ACHN (cell line): ENCODE measurements around the gene ISX.
"Not testable (repeated sequence)": the region's sequence is repeated elsewhere in the genome, so short reads cannot be mapped to it uniquely, and the experiment has no call there.

Experiments used
- DNase-seq: peaks from one replicate; pipeline ENCODE4 v3.0.0-alpha.2; 2015
- in situ Hi-C: cut with HindIII; loops from 2 replicates; pipeline ENCODE4 v1.10.0; 2017; ENCODE audit warnings: low sequenced_read_pairs, low pct_ligation_motif_present, low pct_unique_long_range_greater_than_20kb

ISX gene

GRCh38 chr22:35065796-35066218, at the start of gene ISX:
TSS of gene ISX (plus strand) at chr22:35066158. CDS start at chr22:35067088, 930 bp downstream.
- in situ Hi-C loops = no loop called here
- DNase-seq = no peak

GRCh38 chr22:35016909-35017308, 49.0 kb upstream of the ISX start:
- DNase-seq = no peak
- in situ Hi-C loops = no loop called here

GRCh38 chr22:35018995-35019394, 47.0 kb upstream of the ISX start:
- DNase-seq = no peak
- in situ Hi-C loops = no loop called here

GRCh38 chr22:35020517-35020916, 45.4 kb upstream of the ISX start:
- DNase-seq = no peak
- in situ Hi-C loops = no loop called here

- DNase-seq = no peak
- in situ Hi-C loops = no loop called here
Measured at GRCh38 chr22:35021161-35021560, 44.8 kb upstream of the ISX start.

GRCh38 chr22:35022291-35022690, 43.7 kb upstream of the ISX start:
- no peak for DNase-seq
- in situ Hi-C loops = no loop called here

- peak; percentile 47 for DNase-seq
- in situ Hi-C loops = no loop called here
Measured at GRCh38 chr22:35023692-35024363, 42.1 kb upstream of the ISX start.

- DNase-seq = no peak
- in situ Hi-C loops = no loop called here
Measured at GRCh38 chr22:35024364-35024692, 41.6 kb upstream of the ISX start.

GRCh38 chr22:35030112-35030511, 35.8 kb upstream of the ISX start:
- DNase-seq, in situ Hi-C loops: not testable (repeated sequence)

GRCh38 chr22:35032571-35032970, 33.4 kb upstream of the ISX start:
- in situ Hi-C loops = no loop called here
- no peak for DNase-seq

- in situ Hi-C loops = no loop called here
- no peak for DNase-seq
Measured at GRCh38 chr22:35033635-35034296, 32.2 kb upstream of the ISX start.

- DNase-seq = no peak
- in situ Hi-C loops = no loop called here
Measured at GRCh38 chr22:35034963-35035362, 31.0 kb upstream of the ISX start.

- no peak for DNase-seq
- in situ Hi-C loops = no loop called here
Measured at GRCh38 chr22:35037089-35037488, 28.9 kb upstream of the ISX start.

- in situ Hi-C loops = no loop called here
- DNase-seq = no peak
Measured at GRCh38 chr22:35039625-35040024, 26.3 kb upstream of the ISX start.

GRCh38 chr22:35043252-35043933, 22.6 kb upstream of the ISX start:
- in situ Hi-C loops = no loop called here
- DNase-seq = peak; percentile 6

- in situ Hi-C loops = no loop called here
- no peak for DNase-seq
Measured at GRCh38 chr22:35043934-35044319, 22.0 kb upstream of the ISX start.

- in situ Hi-C loops = no loop called here
- peak; percentile 43 for DNase-seq
Measured at GRCh38 chr22:35044607-35045390, 21.2 kb upstream of the ISX start.

- in situ Hi-C loops = no loop called here
- DNase-seq = no peak
Measured at GRCh38 chr22:35045451-35045850, 20.5 kb upstream of the ISX start.

GRCh38 chr22:35046744-35047462, 19.1 kb upstream of the ISX start:
- in situ Hi-C loops = no loop called here

More at GRCh38 chr22:35046744-35047462, 19.1 kb upstream of the ISX start:
- no peak for DNase-seq
